Peyer's patch (tissue), 4 donors: ENCODE results near the gene ASB3.

Experiments used
- CTCF ChIP-seq, 6 experiments: fragments of 450-650 bp in 4 of 6; fragments of 200-600 bp in 2 of 6; sonication (generic) in 1 of 6; IDR thresholded peaks; one replicate each; pipeline ENCODE4 v1.5.1; 2017 to 2019; ENCODE audit warnings: antibody characterized with exemption in 6 of 6, mild to moderate bottlenecking in 3 of 6, moderate library complexity in 1 of 6
- POLR2A ChIP-seq, 2 donors: fragments of 450-650 bp; IDR thresholded peaks; one replicate each; pipeline ENCODE4 v1.5.1; 2017; ENCODE audit warnings: antibody characterized with exemption in 2 of 2, mild to moderate bottlenecking in 2 of 2, moderate library complexity in 2 of 2

GRCh38 chr2:53753041-53753440, 33.7 kb downstream of the ASB3 start:
- TF ChIP-seq CTCF (IDR thresholded peaks at IDR 0.05) (no peak), POLR2A (IDR thresholded peaks at IDR 0.05) (no peak)
